Skin of body (tissue), 2 donors: Measurements from ENCODE around the gene LTBP3. TPM values are rescaled to one million over a fixed set of nuclear protein-coding genes. Genes with fewer than 3 reads are reported as not detected.
"Not testable (repeated sequence)": the region's sequence is repeated elsewhere in the genome, so short reads cannot be mapped to it uniquely, and the experiment has no call there.

ENCODE experiments used
- DNase-seq: peaks from one replicate; lab custom pipeline; 2025; lab: John Stamatoyannopoulos, UW
- total RNA-seq: library from RNA; depleted of rRNA; stranded (reverse); fragments of >200 nt; gene quantifications from one replicate; pipeline ENCODE4 v1.2.3, GENCODE V29; 2014

The LTBP3 gene
- total RNA-seq, 1 donor from 2014 or later: 56.0 TPM

GRCh38 chr11:65512311-65512710 is 45.8 kb downstream of the LTBP3 start:
- DNase-seq: not testable (repeated sequence)

GRCh38 chr11:65506772-65507505 is 51.2 kb downstream of the LTBP3 start:
- peak; percentile 71 for DNase-seq

GRCh38 chr11:65506290-65506771 is 51.8 kb downstream of the LTBP3 start:
- DNase-seq: no peak

- DNase-seq: no peak
Measured at GRCh38 chr11:65505466-65506289, 52.5 kb downstream of the LTBP3 start.

GRCh38 chr11:65504674-65505465 is 53.3 kb downstream of the LTBP3 start:
- DNase-seq: peak; percentile 49

GRCh38 chr11:65503949-65504673 is 54.0 kb downstream of the LTBP3 start:
- DNase-seq: peak; percentile 66

- no peak for DNase-seq
Measured at GRCh38 chr11:65503368-65503948, 54.7 kb downstream of the LTBP3 start.

GRCh38 chr11:65502555-65503367 is 55.4 kb downstream of the LTBP3 start:
- DNase-seq: peak; percentile 54

GRCh38 chr11:65502274-65502554 is 55.9 kb downstream of the LTBP3 start:
- no peak for DNase-seq

DNA sequence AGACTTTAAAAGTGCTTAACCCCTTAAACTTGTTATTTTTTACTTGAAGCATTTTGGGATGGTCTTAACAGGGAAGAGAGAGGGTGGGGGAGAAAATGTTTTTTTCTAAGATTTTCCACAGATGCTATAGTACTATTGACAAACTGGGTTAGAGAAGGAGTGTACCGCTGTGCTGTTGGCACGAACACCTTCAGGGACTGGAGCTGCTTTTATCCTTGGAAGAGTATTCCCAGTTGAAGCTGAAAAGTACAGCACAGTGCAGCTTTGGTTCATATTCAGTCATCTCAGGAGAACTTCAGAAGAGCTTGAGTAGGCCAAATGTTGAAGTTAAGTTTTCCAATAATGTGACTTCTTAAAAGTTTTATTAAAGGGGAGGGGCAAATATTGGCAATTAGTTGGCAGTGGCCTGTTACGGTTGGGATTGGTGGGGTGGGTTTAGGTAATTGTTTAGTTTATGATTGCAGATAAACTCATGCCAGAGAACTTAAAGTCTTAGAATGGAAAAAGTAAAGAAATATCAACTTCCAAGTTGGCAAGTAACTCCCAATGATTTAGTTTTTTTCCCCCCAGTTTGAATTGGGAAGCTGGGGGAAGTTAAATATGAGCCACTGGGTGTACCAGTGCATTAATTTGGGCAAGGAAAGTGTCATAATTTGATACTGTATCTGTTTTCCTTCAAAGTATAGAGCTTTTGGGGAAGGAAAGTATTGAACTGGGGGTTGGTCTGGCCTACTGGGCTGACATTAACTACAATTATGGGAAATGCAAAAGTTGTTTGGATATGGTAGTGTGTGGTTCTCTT is 56.5 kb downstream of the LTBP3 start:
- no peak for DNase-seq

DNA sequence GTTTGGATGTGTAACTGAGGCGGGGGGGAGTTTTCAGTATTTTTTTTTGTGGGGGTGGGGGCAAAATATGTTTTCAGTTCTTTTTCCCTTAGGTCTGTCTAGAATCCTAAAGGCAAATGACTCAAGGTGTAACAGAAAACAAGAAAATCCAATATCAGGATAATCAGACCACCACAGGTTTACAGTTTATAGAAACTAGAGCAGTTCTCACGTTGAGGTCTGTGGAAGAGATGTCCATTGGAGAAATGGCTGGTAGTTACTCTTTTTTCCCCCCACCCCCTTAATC is 57.0 kb downstream of the LTBP3 start:
- DNase-seq: no peak

DNA sequence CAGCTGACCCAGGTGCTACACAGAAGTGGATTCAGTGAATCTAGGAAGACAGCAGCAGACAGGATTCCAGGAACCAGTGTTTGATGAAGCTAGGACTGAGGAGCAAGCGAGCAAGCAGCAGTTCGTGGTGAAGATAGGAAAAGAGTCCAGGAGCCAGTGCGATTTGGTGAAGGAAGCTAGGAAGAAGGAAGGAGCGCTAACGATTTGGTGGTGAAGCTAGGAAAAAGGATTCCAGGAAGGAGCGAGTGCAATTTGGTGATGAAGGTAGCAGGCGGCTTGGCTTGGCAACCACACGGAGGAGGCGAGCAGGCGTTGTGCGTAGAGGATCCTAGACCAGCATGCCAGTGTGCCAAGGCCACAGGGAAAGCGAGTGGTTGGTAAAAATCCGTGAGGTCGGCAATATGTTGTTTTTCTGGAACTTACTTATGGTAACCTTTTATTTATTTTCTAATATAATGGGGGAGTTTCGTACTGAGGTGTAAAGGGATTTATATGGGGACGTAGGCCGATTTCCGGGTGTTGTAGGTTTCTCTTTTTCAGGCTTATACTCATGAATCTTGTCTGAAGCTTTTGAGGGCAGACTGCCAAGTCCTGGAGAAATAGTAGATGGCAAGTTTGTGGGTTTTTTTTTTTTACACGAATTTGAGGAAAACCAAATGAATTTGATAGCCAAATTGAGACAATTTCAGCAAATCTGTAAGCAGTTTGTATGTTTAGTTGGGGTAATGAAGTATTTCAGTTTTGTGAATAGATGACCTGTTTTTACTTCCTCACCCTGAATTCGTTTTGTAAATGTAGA is 57.6 kb downstream of the LTBP3 start:
- DNase-seq: peak; percentile 46

DNA sequence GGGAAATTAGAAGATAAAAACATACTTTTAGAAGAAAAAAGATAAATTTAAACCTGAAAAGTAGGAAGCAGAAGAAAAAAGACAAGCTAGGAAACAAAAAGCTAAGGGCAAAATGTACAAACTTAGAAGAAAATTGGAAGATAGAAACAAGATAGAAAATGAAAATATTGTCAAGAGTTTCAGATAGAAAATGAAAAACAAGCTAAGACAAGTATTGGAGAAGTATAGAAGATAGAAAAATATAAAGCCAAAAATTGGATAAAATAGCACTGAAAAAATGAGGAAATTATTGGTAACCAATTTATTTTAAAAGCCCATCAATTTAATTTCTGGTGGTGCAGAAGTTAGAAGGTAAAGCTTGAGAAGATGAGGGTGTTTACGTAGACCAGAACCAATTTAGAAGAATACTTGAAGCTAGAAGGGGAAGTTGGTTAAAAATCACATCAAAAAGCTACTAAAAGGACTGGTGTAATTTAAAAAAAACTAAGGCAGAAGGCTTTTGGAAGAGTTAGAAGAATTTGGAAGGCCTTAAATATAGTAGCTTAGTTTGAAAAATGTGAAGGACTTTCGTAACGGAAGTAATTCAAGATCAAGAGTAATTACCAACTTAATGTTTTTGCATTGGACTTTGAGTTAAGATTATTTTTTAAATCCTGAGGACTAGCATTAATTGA is 58.3 kb downstream of the LTBP3 start:
- no peak for DNase-seq

GRCh38 chr11:65498977-65499712 is 59.0 kb downstream of the LTBP3 start, which contains the start of gene MALAT1:
TSS of gene MALAT1 (plus strand) at chr11:65499045.
- DNase-seq: peak; percentile 95

- DNase-seq: no peak
Measured at GRCh38 chr11:65498727-65498976, 59.5 kb downstream of the LTBP3 start.

DNA sequence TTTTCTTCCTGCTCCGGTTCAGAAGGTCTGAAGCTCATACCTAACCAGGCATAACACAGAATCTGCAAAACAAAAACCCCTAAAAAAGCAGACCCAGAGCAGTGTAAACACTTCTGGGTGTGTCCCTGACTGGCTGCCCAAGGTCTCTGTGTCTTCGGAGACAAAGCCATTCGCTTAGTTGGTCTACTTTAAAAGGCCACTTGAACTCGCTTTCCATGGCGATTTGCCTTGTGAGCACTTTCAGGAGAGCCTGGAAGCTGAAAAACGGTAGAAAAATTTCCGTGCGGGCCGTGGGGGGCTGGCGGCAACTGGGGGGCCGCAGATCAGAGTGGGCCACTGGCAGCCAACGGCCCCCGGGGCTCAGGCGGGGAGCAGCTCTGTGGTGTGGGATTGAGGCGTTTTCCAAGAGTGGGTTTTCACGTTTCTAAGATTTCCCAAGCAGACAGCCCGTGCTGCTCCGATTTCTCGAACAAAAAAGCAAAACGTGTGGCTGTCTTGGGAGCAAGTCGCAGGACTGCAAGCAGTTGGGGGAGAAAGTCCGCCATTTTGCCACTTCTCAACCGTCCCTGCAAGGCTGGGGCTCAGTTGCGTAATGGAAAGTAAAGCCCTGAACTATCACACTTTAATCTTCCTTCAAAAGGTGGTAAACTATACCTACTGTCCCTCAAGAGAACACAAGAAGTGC is 60.0 kb downstream of the LTBP3 start:
- DNase-seq: peak; percentile 75
